Panc1 (cell line): ENCODE data around the gene TANK. TPM values are rescaled to one million over a fixed set of nuclear protein-coding genes. Genes with fewer than 3 reads are reported as not detected.
A peak's percentile ranks its signal among the peaks of the same experiment; 100 is the strongest.

Experiments
- ATAC-seq: fragments of 200-7000 bp; cut with Tn5 transposase; 2 replicates; pipeline ENCODE4 v1.9.1; 2020; ENCODE audit warnings: mild to moderate bottlenecking, moderate library complexity
- BruUV-seq: library from RNA; stranded (reverse); fragments of 400-500 nt; replicated peaks from 2 replicates; lab custom pipeline; 2021; lab: Mats Ljungman, UMichigan
- CTCF ChIA-PET: fragments of 300-600 bp; sonication (Branson Sonifier 250); formaldehyde crosslinking; loops from one replicate; lab custom pipeline; 2022; ENCODE audit warnings: antibody characterized with exemption; lab: Charles Lee
- POLR2A ChIA-PET: fragments of 300-600 bp; sonication (Branson Sonifier 250); formaldehyde crosslinking; loops from one replicate; lab custom pipeline; 2022; ENCODE audit warnings: antibody characterized with exemption; lab: Charles Lee
- DNase-seq: peaks from one replicate; pipeline ENCODE4 v3.0.0-alpha.2; 2010; ENCODE audit warnings: low read depth, low spot score
- H3K27ac ChIP-seq: 2 replicates; pipeline ENCODE4 v1.5.1; 2011; ENCODE audit warnings: mild to moderate bottlenecking, low read length, inconsistent platforms
- H3K27me3 ChIP-seq: fragments of 200-500 bp; sonication (Bioruptor generic); 2 replicates; pipeline ENCODE4 v1.6.0; 2014; ENCODE audit warnings: low read length, inconsistent platforms; ENCODE audit not compliant: control insufficient read depth, insufficient read depth
- H3K36me3 ChIP-seq: fragments of 200-500 bp; sonication (Bioruptor generic); 2 replicates; pipeline ENCODE4 v1.5.1; 2014; ENCODE audit warnings: inconsistent platforms, mild to moderate bottlenecking, low read length, moderate library complexity; ENCODE audit not compliant: control insufficient read depth, insufficient read depth
- H3K4me1 ChIP-seq: 2 replicates; pipeline ENCODE4 v1.5.1; 2011; ENCODE audit warnings: inconsistent platforms, mild to moderate bottlenecking, low read length, moderate library complexity; ENCODE audit not compliant: control insufficient read depth, insufficient read depth
- H3K4me3 ChIP-seq, 2 experiments: 2 replicates each; pipeline ENCODE4 v1.5.1; 2011 to 2012; ENCODE audit warnings: low read depth in 2 of 2, low read length in 2 of 2, mild to moderate bottlenecking in 2 of 2, inconsistent platforms in 1 of 2, moderate library complexity in 1 of 2
- H3K9me3 ChIP-seq: fragments of 200-500 bp; sonication (Bioruptor generic); 2 replicates; pipeline ENCODE4 v1.5.1; 2014; ENCODE audit warnings: low read depth, mild to moderate bottlenecking, inconsistent platforms, low read length, moderate library complexity; ENCODE audit not compliant: control insufficient read depth, insufficient read depth
- POLR2AphosphoS5 ChIP-seq: IDR thresholded peaks from 2 replicates; pipeline ENCODE4 v1.6.1; 2012; ENCODE audit warnings: mild to moderate bottlenecking, low read depth, low read length, moderate library complexity
- SIN3A ChIP-seq: IDR thresholded peaks from 2 replicates; pipeline ENCODE4 v1.6.1; 2012; ENCODE audit warnings: low read depth, mild to moderate bottlenecking, low read length, moderate library complexity, borderline replicate concordance; ENCODE audit not compliant: insufficient read depth
- TCF7L2 ChIP-seq: IDR thresholded peaks from 2 replicates; pipeline ENCODE4 v1.6.1; 2011; ENCODE audit warnings: mild to moderate bottlenecking, low read depth, low read length, inconsistent platforms
- in situ Hi-C: cut with HindIII; loops from 2 replicates; pipeline ENCODE4 v1.10.0; 2016; ENCODE audit warnings: low sequenced_read_pairs, low pct_unique_long_range_greater_than_20kb
- intact Hi-C: fragments of 100-400 bp; cut with micrococcal nuclease; formaldehyde crosslinking; loops from one replicate; pipeline ENCODE4 v1.10.0; 2022; ENCODE audit not compliant: unreplicated experiment
- total RNA-seq: library from RNA; stranded (reverse); gene quantifications from one replicate; pipeline ENCODE4 v1.2.1, GENCODE V29; 2021; ENCODE audit not compliant: unreplicated experiment
- TF ChIP-seq, protein P1 (sequence below), 2 experiments: IDR thresholded peaks; 2 replicates each; pipeline ENCODE4 v1.6.1; 2011 to 2012; ENCODE audit warnings: low read depth in 2 of 2, control low read depth in 1 of 2, low read length in 1 of 2, mild to moderate bottlenecking in 1 of 2, moderate library complexity in 1 of 2; ENCODE audit not compliant: insufficient read depth in 1 of 2
- TF ChIP-seq, protein P2 (sequence below): fragments of 450-650 bp; IDR thresholded peaks from 2 replicates; pipeline ENCODE4 v1.5.1; 2017; ENCODE audit warnings: mild to moderate bottlenecking

TANK gene
- total RNA-seq, 1 experiment from 2014 or later = 36.0 TPM

DNA sequence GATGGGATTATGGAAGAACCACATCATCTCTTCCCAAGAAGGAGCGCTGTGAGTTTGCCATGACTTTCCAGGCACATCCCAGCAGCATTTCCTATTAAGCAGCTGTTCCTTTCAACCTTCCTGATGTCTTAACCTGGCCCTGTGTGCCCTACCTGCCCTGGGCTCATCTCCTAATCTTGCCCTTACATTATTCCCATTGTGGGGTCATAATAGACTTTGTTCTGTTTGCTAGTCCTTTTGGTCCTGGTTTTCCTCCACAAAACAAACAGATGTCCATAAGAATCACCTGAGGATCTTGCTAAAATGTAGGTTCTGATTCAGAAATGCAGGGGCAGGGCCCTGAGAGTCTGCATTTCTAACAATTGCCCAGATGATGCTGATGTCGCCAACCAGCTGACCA is 38.6 kb upstream of the TANK start:
- peaks cover 15% of the 10 kb centered on the region for H3K4me1 ChIP-seq
- POLR2A ChIA-PET = no interaction called here
- CTCF ChIA-PET = no interaction called here
- in situ Hi-C loops (no loop called here), intact Hi-C loops (no loop called here)
- no peaks in the 10 kb centered on the region for H3K9me3 ChIP-seq
- no TSS peak for BruUV-seq
- H3K27ac ChIP-seq = peak overlapping the region; percentile 92; the same call in 1 of the 2 replicates
- no peak for DNase-seq
- no peak overlapping the region for H3K4me3 ChIP-seq
- ATAC-seq = no peak
- no peaks in the 10 kb centered on the region for H3K36me3 ChIP-seq
- TF ChIP-seq, protein P1, sequence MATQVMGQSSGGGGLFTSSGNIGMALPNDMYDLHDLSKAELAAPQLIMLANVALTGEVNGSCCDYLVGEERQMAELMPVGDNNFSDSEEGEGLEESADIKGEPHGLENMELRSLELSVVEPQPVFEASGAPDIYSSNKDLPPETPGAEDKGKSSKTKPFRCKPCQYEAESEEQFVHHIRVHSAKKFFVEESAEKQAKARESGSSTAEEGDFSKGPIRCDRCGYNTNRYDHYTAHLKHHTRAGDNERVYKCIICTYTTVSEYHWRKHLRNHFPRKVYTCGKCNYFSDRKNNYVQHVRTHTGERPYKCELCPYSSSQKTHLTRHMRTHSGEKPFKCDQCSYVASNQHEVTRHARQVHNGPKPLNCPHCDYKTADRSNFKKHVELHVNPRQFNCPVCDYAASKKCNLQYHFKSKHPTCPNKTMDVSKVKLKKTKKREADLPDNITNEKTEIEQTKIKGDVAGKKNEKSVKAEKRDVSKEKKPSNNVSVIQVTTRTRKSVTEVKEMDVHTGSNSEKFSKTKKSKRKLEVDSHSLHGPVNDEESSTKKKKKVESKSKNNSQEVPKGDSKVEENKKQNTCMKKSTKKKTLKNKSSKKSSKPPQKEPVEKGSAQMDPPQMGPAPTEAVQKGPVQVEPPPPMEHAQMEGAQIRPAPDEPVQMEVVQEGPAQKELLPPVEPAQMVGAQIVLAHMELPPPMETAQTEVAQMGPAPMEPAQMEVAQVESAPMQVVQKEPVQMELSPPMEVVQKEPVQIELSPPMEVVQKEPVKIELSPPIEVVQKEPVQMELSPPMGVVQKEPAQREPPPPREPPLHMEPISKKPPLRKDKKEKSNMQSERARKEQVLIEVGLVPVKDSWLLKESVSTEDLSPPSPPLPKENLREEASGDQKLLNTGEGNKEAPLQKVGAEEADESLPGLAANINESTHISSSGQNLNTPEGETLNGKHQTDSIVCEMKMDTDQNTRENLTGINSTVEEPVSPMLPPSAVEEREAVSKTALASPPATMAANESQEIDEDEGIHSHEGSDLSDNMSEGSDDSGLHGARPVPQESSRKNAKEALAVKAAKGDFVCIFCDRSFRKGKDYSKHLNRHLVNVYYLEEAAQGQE (IDR thresholded peaks at IDR 0.05; ENCODE audit: insufficient read depth in 1 of 2, low read depth in 2 of 2, low read length in 1 of 2) = no peak
- TF ChIP-seq, protein P2, sequence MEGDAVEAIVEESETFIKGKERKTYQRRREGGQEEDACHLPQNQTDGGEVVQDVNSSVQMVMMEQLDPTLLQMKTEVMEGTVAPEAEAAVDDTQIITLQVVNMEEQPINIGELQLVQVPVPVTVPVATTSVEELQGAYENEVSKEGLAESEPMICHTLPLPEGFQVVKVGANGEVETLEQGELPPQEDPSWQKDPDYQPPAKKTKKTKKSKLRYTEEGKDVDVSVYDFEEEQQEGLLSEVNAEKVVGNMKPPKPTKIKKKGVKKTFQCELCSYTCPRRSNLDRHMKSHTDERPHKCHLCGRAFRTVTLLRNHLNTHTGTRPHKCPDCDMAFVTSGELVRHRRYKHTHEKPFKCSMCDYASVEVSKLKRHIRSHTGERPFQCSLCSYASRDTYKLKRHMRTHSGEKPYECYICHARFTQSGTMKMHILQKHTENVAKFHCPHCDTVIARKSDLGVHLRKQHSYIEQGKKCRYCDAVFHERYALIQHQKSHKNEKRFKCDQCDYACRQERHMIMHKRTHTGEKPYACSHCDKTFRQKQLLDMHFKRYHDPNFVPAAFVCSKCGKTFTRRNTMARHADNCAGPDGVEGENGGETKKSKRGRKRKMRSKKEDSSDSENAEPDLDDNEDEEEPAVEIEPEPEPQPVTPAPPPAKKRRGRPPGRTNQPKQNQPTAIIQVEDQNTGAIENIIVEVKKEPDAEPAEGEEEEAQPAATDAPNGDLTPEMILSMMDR = no peak
- TF ChIP-seq SIN3A (no peak), TCF7L2 (no peak), POLR2AphosphoS5 (no peak)
- H3K27me3 ChIP-seq = no peaks in the 10 kb centered on the region

DNA sequence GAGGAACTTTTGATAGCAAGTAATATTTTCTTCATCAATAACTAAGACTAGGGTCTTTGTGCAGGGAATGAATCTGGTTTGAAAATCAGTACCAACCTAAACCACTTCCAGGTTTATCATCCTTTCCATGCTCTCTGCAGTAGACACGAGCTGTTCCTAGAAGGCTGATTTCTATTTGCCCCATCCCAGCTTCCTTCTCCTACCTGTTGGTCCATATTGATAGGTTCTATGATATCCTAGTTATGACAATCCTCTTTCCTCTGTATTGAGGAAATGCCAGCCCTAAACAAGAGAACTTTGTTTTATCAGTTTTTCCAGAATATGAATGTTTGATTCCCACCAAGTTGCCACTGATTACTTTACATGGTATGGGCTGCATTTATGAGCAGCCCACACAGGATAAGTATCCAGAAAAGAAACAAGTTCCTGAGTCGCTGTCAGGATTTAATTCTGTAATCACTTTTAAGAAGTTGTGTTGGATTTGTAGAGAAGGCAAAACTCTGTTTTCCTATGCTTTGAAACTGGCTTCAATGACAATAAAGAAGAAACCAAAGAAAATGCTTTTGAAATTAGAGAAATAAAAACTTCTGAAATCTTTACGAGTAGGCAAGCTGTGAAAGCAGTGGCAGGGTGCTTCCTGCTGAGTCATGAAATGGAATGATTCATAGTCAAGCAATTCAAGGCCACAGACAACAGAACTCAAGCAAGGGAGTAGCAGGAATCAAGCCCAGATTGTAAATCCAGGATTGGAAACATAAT is 37.3 kb upstream of the TANK start:
- in situ Hi-C loops (no loop called here), intact Hi-C loops (no loop called here)
- Histone ChIP-seq H3K9me3 (no peaks in the 10 kb centered on the region), H3K4me3 (peak overlapping the region; percentile 19 to 31; a peak in 2 of 4 replicates), H3K4me1 (peaks cover 15% of the 10 kb centered on the region), H3K27me3 (no peaks in the 10 kb centered on the region), H3K36me3 (no peaks in the 10 kb centered on the region), H3K27ac (peak overlapping the region; percentile 92)
- DNase-seq (peak; percentile 82), ATAC-seq (peak; percentile 99)
- POLR2A ChIA-PET = no interaction called here
- CTCF ChIA-PET = no interaction called here
- no TSS peak for BruUV-seq
- TF ChIP-seq, protein P1 (IDR thresholded peaks at IDR 0.05; ENCODE audit: insufficient read depth in 1 of 2, low read depth in 2 of 2, low read length in 1 of 2) = no peak
- TF ChIP-seq POLR2AphosphoS5 (peak; percentile 58; the same call in 1 of the 2 replicates), TCF7L2 (peak; percentile 76)
